IPS-18c (cell line): ENCODE data around the gene B9D1.

Experiments used
- H3K4me3 ChIP-seq: 2 replicates; pipeline ENCODE4 v1.7.0; 2013; ENCODE audit warnings: low read depth, mild to moderate bottlenecking, low read length, moderate library complexity; ENCODE audit not compliant: insufficient read depth
- H3K9me3 ChIP-seq: one replicate; pipeline ENCODE4 v1.6.1; 2013; ENCODE audit warnings: mild to moderate bottlenecking, low read length, moderate library complexity; ENCODE audit not compliant: control insufficient read depth, insufficient read depth

B9D1 gene

DNA sequence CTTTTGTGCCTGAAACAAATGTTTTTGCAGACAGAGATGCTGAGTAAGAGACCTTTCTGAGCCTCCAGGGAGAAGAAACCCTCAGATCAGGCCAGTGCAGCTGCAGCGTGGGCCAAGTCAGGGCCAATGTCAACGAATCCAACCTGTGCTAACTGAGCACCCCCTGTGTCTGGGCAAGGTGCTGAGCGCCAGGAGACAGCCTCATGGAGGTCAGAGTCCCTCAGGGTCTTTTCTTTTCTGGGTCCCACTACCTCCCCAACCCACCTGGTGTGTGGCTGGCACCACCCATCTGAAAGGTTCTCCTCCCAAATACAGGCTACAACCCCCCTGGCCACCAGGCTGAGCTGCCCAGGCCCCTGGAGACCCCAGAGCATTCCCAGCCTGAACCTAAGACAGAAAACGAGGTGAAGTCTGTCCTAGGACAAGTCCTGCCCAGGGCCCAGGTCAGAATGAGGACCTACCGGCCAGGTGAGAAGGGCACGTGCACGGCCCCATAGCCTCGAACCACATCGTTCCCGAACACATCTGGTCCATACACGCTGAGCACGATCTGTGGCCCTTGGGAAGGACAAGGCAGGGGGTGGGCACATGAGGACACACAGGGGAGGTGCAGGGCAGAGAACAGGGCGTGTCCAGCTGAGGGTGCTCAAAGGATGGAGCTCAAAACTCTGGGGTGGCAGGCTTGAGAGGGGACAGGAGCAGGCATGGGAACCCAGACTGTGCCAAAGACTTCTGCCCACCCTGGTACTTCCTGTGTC lies 15.0 kb downstream of the B9D1 start:
- H3K9me3 ChIP-seq: no peaks in the 10 kb centered on the region
- no peak overlapping the region for H3K4me3 ChIP-seq

DNA sequence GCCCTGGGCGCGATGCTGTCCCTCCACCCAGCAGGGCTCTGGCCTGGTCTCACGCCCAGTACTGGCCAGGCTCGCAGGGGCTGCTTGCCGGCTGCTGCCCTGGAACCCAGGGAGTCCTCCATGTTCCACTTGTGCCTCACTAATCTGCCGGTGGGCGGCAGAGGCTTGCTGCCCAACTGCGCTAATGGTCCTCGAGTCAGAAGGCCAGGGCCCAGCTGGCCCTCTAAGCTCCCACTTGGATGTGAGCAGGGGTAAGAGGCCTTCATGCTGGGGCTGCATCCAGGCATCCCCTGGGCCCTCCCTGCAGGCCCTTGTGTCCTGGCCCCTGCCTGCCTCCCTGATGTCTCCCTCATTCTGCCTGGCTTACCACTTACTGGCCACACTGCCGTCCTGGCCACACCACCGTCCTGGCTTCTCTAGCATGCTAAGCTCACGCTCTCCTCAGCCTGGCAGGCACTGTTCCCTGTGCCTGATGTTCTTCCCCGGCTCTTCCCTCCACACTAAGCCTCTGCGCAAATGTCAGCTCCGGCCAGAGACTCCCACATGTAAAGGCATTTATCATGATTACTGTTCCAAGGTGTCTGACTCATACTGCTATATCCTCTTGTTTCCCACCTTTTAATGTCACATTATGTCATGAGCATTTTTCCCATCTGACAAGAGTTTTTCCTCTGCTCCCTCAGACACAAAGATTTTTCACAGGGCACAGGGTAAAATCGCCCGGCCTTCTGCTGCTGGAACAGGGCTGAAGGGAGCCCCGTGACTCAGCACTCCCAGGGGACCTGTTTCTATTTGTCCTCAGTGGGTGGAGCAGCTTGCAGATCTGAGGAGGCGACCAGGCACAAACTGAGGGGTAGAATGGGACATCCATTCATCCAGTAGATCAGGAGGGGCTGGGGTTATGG lies 15.9 kb downstream of the B9D1 start:
- Histone ChIP-seq H3K9me3 (no peaks in the 10 kb centered on the region), H3K4me3 (no peak overlapping the region)

DNA sequence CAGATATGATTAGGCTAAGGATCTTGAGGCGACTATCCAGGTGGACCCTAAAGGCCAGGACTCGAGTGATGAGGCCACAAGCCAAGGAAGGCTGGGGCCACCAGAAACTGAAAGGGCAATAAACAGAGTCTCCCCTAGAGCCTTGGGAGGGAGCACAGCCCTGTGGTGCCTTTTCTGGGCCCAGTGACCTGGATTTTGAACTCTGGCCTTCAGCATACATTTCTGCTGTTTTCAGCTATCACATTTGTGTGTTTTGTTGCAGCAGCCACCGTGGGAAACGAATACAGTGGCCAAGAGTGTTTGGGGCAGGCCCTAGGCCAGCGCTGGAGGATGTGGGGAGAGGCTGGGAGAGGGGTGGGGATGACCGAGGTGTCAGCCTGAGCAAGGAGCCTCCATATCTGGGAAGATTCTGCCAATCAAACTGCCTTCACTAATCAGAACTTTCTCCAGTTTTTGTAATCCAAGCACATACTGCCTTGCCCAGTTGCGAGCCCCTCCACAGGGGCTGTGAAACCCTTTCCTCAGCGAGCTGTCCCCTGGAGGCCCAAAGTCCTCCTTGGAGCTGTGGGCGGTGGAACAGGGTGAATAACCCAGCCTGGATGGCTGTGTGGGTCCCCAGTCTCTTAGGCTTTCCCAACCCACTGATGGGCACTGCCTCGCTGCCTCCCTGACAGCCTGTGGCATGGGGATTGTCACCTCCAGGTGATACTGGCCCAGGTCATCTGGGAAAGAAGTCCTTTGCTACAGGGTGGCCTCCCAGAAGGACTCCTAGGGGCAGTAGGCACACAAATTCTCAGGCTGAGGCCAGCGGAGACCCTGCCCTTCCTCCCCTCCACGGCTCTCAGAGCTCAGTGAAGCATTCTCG lies 16.8 kb downstream of the B9D1 start:
- H3K9me3 ChIP-seq: no peaks in the 10 kb centered on the region
- no peak overlapping the region for H3K4me3 ChIP-seq

DNA sequence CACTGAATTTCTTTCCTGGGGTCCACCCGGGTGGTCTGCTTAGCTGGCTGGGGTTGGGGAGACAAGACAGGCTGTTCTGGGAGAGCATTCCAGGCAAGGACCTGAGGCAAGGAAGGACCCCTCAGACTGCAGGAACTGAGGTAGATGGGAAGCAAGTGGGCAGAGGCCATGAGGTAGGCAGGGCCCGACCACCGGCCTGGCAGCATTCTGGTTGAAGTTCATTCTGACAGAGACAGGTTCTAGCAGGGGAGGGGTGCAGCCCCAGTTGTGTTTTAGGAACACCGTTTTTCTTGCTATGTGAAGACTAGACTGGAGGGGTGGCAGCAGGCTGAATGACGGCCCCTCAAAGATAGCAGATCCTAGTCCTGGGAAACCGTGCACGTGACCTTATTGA lies 17.5 kb downstream of the B9D1 start:
- H3K4me3 ChIP-seq: no peak overlapping the region
- H3K9me3 ChIP-seq: no peaks in the 10 kb centered on the region

DNA sequence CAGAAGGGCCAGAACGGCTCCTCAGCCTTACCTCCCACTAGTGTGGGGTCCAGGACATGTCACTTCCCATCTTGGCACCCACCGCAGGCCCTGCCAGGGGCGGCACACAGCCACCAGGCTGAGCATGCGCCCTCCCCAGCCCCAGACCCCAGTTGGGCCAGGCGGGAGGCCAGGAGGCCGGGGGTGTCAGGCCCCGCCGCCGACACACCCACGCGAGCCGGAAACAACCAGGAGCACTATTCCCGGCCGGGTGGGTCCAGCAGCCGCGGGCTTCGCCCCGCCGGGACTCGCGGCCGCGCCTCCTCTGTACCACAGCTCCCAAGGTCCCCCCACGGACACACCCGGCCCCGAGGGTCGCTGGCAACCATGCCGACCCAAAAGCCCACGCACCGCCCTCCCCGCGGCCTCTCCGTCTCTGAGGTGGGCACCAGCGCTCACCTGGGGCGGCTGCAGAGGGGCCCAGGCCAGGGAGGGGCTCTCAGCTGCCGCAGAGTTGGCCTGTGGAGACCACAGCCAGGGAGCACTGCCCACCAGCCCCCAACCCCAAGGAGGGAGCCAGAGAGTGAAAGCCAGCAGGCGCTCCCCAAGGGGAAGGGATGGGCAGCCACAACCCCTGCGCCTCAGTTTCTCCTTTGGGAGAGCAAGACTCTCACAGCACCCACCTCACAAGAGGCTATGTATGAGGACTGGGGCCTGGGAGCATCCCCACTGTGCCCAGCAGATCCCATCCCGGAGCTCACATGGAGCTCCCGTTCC lies 18.0 kb downstream of the B9D1 start:
- Histone ChIP-seq H3K4me3 (no peak overlapping the region), H3K9me3 (no peaks in the 10 kb centered on the region)

DNA sequence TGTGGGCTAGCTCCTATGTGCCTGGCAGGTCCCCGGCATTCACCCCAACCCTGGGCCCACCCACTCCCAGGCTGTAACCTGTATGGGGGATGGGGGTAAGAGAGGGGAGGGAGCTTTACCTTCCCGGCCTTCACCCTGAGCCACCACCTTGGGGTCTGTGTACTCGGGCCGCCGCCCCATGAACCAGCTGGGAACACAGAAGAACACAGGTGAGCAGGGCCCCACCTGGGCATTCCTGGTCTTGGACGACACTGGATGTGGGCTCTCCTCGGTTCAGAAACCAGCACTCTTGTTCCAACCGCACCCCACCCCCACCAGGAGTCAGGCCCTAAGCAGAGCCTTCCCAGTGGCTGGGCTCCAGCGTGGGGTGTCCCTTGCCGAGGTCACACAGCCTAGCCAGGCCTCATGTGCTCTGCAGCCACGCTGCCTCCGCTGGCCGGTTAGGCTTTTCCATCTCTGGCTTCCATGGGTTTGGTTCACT lies 18.8 kb downstream of the B9D1 start:
- H3K4me3 ChIP-seq: no peak overlapping the region
- H3K9me3 ChIP-seq: no peaks in the 10 kb centered on the region

DNA sequence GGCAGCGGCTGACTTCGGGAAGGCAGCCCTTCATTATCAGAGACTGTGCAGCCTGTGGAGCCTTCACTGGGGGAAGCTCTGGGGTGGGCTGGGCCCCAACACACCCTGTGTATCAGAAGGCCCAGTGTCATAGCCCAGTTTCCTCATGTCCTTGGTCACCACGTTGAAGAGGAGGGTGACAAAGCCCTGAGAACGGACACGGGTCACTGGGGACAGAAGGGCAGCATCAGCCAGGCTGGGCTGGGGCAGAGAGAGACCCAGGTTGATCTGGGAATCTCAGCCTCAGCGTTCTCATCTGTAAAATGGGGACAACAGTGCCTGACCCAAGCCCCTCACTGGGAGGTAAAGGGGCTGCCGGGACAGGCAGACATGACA lies 19.3 kb downstream of the B9D1 start:
- no peaks in the 10 kb centered on the region for H3K9me3 ChIP-seq
- H3K4me3 ChIP-seq: no peak overlapping the region

DNA sequence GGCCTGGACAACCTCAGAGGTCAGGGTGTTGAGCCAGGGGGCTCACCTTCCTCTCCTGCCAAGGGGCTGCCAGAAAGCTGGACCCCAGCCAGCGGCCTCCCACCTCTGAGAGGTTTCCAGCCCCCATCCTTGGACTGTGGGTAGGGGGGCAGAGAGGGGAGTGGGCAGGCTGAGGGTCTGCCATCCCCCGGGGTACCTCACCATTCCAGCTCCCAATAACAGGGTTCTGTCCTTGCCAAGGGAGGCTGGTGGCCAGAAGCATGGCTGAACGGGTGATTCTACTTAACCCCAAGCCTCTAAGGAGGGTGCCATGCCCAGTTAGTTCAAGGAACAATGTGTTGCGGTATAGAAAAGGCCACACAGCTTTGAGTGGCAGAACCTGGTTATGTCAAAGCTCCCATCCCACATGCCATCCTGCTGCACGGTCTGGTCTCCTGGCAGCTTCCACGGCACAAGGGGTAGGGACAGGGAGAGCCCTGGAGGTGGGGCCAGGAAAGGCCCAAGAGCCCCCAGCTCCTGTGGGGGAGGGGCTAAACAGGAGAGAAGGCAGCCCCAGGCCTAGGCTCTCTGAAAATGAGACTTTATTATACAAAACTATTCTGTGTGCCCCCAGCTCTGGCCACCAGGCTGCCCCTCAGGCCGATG lies 19.8 kb downstream of the B9D1 start:
- H3K9me3 ChIP-seq: no peaks in the 10 kb centered on the region
- H3K4me3 ChIP-seq: no peak overlapping the region

DNA sequence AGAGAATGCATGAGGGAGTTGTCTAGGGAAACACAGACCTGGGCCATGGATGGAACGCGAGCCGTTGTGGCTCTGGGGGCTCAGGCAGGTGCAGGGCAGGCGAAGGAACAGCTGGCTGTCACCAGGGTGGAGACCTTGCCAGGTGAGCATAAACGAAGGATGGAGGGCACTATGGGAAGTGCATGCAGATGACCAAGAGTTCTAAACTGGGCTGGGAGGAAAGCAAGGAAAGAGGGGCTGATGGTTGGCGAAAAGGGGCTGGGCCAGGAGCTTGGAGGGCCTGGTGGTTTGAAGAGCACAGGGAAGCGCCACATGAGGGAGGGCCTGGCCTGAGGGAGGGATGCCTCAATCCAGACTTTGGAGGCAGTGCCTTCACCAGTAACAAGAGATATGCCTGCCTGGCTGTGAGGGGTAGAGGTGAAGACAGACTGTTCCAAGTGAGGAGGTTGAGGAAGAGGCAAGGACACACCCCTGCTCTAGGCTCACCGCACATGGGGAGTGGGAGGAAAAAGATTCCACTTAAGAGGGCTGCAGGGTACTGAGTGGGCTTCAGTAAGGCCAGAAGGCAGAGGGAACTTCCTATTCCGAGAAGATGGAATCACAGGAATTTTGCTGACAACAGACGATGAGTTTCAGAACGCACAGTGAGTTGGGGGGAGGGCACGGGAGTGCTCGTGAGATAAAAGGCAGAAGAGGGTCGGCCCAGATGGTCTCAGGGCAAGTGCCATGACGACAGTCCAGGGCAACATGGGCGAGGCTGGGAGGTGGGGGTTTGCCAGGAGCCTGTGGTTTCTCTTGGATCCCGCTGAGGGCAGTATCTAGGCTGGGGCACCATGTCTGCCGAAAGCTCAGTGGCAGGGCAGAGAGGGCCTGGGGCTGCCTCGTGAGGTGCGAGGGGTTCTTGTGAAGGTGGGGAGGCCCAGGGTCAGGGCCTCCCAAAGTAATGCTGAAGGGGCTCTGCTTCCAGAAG lies 20.6 kb downstream of the B9D1 start:
- H3K4me3 ChIP-seq: no peak overlapping the region
- H3K9me3 ChIP-seq: no peaks in the 10 kb centered on the region

DNA sequence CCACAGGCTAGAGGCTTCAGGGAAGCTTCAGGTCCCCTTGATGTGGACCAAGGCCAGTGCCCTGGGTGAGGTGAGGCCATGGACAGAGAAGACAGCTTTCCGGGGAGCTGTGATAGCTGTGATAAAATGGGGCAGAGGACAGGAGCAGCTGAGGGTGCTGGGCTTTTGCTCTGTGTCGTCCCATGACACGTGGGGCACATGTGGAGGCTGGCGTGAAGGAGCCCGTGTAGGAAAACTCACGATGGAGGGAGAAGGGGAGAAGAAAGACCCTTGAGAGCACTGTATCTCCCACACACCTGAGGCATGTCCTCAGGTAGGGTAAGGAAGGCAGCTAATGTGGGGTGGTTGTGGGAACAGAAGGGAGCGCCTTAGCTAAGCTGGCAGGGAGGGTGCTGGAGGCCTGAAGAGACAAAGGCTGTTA lies 21.3 kb downstream of the B9D1 start:
- no peak overlapping the region for H3K4me3 ChIP-seq
- no peaks in the 10 kb centered on the region for H3K9me3 ChIP-seq

DNA sequence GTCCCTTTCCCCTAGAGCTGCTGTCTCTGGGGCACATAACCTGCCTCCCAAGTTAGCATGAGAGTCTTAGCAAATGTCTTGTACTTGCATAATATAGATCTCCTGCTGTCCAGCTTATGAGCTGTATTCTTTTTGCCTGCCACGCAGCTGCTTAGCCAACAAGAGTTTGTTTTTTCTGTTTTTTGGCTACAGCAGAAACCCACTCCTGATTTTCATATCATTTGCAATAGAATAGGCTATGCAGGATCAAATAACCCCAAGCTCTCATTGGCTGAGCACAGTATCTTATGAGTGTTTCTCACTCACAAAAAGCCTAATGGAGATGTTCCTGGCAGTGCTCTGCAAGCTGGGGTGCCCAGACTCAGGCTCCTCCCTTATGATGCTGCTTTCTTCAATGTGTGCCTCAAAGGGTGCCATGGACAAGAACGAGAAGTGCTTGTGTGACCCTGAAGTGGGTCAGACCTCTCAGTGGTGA lies 23.1 kb downstream of the B9D1 start:
- no peaks in the 10 kb centered on the region for H3K9me3 ChIP-seq
- no peak overlapping the region for H3K4me3 ChIP-seq

DNA sequence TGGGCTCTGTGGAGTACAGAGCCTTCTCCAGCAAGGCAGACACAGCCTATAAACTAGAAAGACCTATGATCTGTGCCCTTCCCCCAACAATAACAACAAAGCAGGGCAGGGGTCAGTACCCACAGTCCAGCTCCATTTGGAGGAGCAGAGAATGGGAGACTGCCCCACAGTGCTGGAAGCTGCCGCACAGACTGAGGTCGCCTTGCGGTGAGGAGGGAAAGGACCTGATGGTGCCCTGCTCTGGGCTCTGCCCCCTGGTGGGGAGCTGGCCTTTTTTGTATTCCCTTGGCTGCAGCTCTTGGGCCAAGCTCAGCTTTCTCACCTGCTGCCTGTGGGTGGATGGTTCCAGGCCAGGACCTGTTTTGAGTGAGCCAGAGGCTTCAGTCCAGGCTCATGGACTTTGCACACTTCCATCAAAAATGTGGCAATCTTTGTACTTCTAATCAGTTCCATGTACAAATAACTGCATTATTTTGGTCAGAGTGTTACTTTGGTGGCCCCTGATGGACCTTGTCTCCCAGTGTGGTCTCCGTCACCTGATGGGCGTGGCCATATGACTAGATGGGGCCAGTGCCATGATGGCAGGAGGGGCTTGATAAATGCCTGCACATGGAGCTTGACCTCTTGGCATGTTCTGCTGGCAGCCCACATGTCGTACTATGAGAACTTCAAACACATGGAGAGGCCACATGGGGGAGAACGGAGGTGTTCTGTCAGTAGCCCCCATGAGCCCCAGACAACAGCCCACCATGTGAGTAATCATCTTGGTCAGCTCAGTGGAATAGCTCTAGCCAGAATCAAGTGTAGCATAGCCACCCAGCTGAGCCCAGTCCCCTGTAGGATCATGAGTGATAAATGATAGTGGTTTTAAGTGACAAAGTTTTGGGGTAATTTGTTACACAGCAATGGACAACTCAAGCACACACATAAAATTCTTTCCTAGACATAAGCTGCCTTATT lies 24.2 kb downstream of the B9D1 start:
- H3K9me3 ChIP-seq: no peaks in the 10 kb centered on the region

DNA sequence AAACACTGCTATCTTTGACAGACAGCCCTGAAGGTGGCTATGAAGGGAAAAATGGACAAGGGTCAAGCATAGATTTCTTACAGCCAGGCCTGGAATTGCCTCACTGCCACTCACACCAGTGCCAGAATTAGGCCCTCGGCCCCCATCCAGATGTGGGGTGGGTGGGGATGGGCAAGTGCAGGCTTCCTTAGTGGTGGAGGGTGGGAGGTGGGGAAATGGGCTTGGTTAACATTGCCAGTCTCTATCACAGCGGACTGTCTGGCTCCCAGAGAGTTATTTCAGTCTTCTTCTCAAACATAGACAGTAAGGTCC lies 24.9 kb downstream of the B9D1 start:
- H3K4me3 ChIP-seq: no peak overlapping the region
- H3K9me3 ChIP-seq: no peaks in the 10 kb centered on the region

More for the DNA sequence above, 24.2 kb downstream of the B9D1 start:
- H3K4me3 ChIP-seq: no peak overlapping the region

DNA sequence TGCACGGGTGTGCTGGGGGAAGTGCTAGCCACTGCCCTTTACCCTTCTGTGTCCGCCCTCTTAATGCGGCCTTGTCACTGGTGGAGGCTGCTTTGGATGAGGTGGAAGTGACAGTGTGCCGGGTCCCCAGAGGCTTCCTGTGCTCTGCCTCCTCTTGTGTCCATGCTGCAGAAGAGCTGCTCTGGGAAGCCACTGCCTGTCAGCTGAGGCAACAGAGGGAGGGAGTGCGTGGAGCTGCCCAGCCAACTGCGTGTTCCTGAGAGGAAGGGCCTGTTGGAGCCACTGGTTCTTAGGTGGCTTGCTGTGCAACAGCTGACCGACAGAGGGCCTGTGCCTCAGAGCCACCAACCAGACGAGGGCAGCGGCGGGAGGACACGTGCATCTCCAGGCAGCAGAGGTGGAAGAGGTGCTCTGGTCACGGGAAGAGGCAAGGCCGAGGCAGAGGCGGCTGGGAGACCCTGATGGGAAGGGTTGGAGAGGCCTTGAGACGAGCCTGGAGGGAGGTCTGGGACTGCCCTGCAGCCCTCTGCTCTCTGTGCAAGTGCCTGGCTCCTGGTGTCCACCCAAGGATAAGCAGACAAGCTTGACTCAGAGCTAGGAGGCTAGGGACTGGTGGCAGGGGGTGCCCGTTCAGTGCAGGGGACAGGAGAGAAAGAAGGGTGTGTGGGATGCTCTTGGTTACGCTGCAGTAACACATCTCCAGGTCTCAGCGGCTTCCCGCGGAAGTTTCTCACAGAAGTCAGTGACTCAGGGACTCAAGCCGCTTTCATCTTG lies 25.4 kb downstream of the B9D1 start:
- no peak overlapping the region for H3K4me3 ChIP-seq

More for the DNA sequence above, 25.4 kb downstream of the B9D1 start:
- H3K9me3 ChIP-seq: no peaks in the 10 kb centered on the region
